ENCODE results near the gene DPM2. TPM values are rescaled to one million over a fixed set of nuclear protein-coding genes. Genes with fewer than 3 reads are reported as not detected.

Gene DPM2
- total and polyA plus RNA-seq, 8 donors: 1.7 to 98.2 (median 35.3) TPM

DNA sequence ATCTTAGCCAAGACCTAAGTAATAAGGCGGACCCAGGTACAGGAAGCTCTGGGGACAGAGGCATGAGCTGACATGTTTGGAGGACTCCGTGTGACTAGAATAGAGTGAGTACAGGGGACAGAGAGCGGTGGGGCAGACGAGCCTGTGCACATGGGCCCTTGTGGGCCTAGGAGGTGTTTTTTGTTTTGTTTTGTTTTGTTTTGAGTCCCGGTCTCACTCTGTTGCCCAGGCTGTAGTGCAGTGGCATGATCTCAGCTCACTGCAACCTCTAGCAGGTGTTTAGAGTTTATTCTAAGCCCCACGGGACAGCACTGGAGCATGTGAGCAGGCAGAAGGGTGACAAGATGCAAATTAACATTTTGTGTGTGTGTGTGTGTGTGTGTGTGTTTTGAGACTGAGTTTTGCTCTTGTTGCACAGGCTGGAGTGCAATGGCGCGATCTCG is 46.2 kb upstream of the DPM2 start:
- no peak for DNase-seq
- no peak for TF ChIP-seq POLR2A (IDR thresholded peaks at IDR 0.05)
- Histone ChIP-seq H3K36me3 (no peaks in the 10 kb centered on the region), H3K4me3 (no peak overlapping the region), H3K27ac (peak overlapping the region; percentile 10 to 99 (median 86)), H3K27me3 (no peaks in the 10 kb centered on the region), H3K4me1 (peaks cover 12 to 48% (median 24%) of the 10 kb centered on the region in 4 donors), H3K9me3 (no peaks in the 10 kb centered on the region)
- intact Hi-C loops (cut with DNase I; ENCODE audit: low total_unique reads): loop anchor here (10.0 kb wide), 1 partner anchor 51 kb away; no protein-coding TSS in a partner anchor
- WGBS, 5 donors: 87 to 95% (median 92%) methylated on average over 9 of the region's 9 CpGs

DNA sequence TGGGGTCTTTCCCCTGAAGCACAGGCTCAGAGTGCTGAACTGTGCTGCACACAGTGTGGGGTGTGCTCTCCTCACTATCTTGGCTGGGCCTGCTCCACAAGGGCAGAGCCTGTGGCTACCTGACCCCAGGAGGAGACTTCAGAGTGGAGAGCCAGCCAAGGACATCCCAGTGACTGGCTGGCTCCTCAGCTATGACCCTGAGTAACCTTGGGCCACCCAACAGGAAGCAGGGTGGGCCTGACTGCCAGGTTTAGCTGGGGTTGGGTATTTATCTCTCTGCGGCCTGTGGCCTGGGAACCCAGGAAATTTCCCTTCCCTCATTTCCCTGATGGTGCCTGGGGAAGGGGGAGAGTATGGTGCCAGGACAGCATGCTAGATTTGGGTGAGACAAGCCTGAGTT is 45.3 kb upstream of the DPM2 start:
- no peak overlapping the region for H3K4me3 ChIP-seq
- WGBS, 5 donors: 71 to 87% (median 81%) methylated on average over 1 of the region's 1 CpG; no CpG with 5 or more reads in 1 of the 5 donors

DNA sequence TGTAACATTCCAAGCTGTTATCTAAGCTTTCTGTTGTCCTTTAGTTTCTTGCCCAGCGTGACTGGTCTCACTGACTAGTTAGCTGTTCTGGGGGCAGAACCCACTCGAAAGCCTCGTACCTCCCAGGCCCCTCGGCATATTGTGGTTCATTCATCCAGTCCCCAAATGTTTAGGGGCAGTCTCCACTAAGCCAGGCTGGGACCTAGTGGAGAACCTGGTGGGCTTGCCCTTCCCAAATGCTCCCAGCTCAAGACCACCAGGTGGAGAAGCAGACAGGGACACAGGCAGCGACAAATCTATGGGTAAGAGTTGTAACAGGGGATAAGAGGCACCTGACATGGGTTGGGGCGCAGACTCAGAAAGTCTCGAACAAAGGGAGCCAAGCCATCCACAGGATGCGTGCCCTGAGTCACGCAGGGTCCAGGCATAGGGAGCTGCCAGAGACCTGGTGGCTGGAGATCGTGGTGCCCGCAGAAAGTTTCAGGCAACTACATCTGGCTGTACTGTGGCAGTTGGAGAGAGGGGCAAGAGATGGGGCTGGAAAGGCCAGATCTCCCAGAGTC is 44.0 kb upstream of the DPM2 start:
- Histone ChIP-seq H3K4me3 (peak overlapping the region; percentile 77 to 91 (median 90)), H3K4me1 (peaks cover 33 to 67% (median 44%) of the 10 kb centered on the region in 4 donors)
- WGBS, 5 donors: 55 to 66% (median 59%) methylated on average over 11 of the region's 11 CpGs

More for the DNA sequence above, 45.3 kb upstream of the DPM2 start:
- intact Hi-C loops (cut with DNase I; ENCODE audit: low total_unique reads): loop anchor here (10.0 kb wide), 1 partner anchor 52 kb away; no protein-coding TSS in a partner anchor
- Histone ChIP-seq H3K27ac (peak overlapping the region; percentile 48 to 99 (median 94)), H3K4me1 (peaks cover 21 to 58% (median 34%) of the 10 kb centered on the region in 4 donors), H3K36me3 (no peaks in the 10 kb centered on the region), H3K9me3 (no peaks in the 10 kb centered on the region), H3K27me3 (no peaks in the 10 kb centered on the region)
- TF ChIP-seq, protein P1, sequence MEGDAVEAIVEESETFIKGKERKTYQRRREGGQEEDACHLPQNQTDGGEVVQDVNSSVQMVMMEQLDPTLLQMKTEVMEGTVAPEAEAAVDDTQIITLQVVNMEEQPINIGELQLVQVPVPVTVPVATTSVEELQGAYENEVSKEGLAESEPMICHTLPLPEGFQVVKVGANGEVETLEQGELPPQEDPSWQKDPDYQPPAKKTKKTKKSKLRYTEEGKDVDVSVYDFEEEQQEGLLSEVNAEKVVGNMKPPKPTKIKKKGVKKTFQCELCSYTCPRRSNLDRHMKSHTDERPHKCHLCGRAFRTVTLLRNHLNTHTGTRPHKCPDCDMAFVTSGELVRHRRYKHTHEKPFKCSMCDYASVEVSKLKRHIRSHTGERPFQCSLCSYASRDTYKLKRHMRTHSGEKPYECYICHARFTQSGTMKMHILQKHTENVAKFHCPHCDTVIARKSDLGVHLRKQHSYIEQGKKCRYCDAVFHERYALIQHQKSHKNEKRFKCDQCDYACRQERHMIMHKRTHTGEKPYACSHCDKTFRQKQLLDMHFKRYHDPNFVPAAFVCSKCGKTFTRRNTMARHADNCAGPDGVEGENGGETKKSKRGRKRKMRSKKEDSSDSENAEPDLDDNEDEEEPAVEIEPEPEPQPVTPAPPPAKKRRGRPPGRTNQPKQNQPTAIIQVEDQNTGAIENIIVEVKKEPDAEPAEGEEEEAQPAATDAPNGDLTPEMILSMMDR (IDR thresholded peaks at IDR 0.05): no peak
- TF ChIP-seq EP300 (IDR thresholded peaks at IDR 0.05) (no peak), POLR2A (IDR thresholded peaks at IDR 0.05) (no peak), POLR2AphosphoS5 (IDR thresholded peaks at IDR 0.05) (peak in 2 of 3 donors; percentile 8 to 21)
- DNase-seq: peak in 1 of 2 donors; percentile 61

DNA sequence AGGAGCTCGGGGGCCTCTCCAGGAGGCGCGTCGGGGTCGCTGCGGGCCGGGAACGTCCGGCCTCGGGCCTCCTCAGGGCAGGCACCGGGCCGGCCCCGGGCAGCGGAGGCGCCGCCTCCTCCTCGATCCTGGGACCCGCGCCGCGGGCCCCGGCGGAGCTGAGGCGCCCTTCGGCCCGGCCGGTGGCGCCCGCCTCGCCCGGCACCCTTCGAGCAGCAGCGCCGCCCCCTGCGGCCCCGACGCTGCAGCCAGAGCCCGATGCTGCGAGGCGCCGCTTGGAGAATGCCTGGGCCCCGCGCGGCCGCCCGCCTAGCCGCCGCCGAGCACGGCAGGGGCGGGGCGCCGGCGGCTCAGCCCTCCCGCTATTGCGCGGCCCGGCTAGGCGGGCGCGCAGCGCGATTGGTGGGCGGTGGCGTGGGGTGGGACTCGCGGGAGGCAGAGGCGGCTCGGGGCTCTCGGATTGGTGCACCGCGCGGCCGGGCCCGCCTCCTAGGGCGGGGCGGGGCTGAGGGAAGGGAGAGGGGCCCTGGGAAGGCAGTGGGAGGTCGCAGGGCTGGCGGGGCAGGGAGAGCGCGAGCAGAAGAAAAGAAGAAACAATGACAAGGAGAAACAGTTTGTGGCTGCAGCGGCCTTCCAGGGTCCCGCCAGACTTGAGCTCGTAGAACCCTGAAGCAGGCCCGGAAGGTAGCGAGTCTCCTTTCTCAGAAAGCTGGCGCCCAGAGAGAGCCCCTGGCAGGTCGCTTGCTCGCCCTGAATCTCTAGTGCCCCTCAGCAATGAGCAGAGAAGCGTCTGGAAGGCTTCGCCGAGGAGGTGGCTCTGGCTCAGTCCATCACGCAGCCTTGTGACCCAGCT is 43.3 kb upstream of the DPM2 start, which contains the start of gene EEIG1:
Gene EEIG1, minus strand, starts transcription at position 284 of the 853 bp plus-strand sequence. CDS start 852 bp downstream, outside the sequence.
- intact Hi-C loops (cut with DNase I; ENCODE audit: low total_unique reads): loop anchor here (10.0 kb wide), 1 partner anchor 54 kb away; no protein-coding TSS in a partner anchor
- peak within 1 kb of the TSS; percentile 91 to 99 (median 94) for H3K27ac ChIP-seq
- peak within 1 kb of the TSS; percentile 77 to 91 (median 90) for H3K4me3 ChIP-seq
- peaks cover 36 to 67% (median 50%) of the 10 kb centered on the region in 4 donors for H3K4me1 ChIP-seq
- no peaks in the 10 kb centered on the region for H3K9me3 ChIP-seq
- WGBS, 5 donors: 0 to 2% (median 1%) methylated on average over 16 to 93 of the region's 93 CpGs
- peak; percentile 96 to 99 for DNase-seq
- no peaks in the 10 kb centered on the region for H3K27me3 ChIP-seq
- no peaks in the 10 kb centered on the region for H3K36me3 ChIP-seq
- TF ChIP-seq EP300 (IDR thresholded peaks at IDR 0.05) (no peak), POLR2A (IDR thresholded peaks at IDR 0.05) (peak in 1 of 4 donors; percentile 29), POLR2AphosphoS5 (IDR thresholded peaks at IDR 0.05) (peak; percentile 27 to 76 (median 72))
- TF ChIP-seq, protein P1 (IDR thresholded peaks at IDR 0.05): no peak

More for the DNA sequence above, 44.0 kb upstream of the DPM2 start:
- intact Hi-C loops (cut with DNase I; ENCODE audit: low total_unique reads): loop anchor here (10.0 kb wide), 1 partner anchor 53 kb away; no protein-coding TSS in a partner anchor
- TF ChIP-seq POLR2A (IDR thresholded peaks at IDR 0.05) (no peak), POLR2AphosphoS5 (IDR thresholded peaks at IDR 0.05) (no peak), EP300 (IDR thresholded peaks at IDR 0.05) (no peak)
- TF ChIP-seq, protein P1 (IDR thresholded peaks at IDR 0.05): no peak
- no peaks in the 10 kb centered on the region for H3K9me3 ChIP-seq
- no peaks in the 10 kb centered on the region for H3K36me3 ChIP-seq
- H3K27ac ChIP-seq: peak overlapping the region; percentile 64 to 99 (median 94)
- no peaks in the 10 kb centered on the region for H3K27me3 ChIP-seq
- no peak for DNase-seq
